ENCODE data around the gene OR2J2.

DNA sequence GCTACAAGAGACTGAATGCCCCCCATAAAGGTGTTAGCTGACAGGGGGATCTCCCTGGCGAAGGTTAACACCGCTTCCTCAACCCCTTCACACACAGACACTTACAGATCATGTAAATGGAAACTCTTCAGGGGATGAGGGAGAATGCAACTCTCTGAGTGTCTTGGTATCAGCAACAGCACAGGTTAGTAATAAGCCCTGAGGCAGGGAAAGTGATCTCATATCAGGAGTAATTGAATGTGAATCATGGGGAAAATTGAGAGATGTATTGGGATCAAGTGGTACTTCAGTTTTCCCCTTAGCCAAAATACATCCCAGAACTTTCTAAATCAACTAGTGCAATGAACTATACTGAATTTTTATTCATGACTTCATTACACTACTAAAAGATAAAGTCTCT is 39.0 kb upstream of the OR2J2 start:
- TF ChIP-seq HDAC2 (IDR thresholded peaks at IDR 0.05) (no peak), POLR2A (IDR thresholded peaks at IDR 0.05; ENCODE audit: low read length) (no peak), RAD21 (conservative IDR thresholded peaks at IDR 0.05 in 1 of 2, IDR thresholded peaks at IDR 0.05 in 1 of 2) (no peak), JUNB (IDR thresholded peaks at IDR 0.05) (no peak), CHD2 (IDR thresholded peaks at IDR 0.05; ENCODE audit: low read length, partially characterized antibody) (no peak), MAFK (IDR thresholded peaks at IDR 0.05; ENCODE audit: partially characterized antibody) (no peak), PHF8 (IDR thresholded peaks at IDR 0.05; ENCODE audit: borderline replicate concordance, low read depth) (no peak), EP300 (IDR thresholded peaks at IDR 0.05) (no peak), CEBPB (IDR thresholded peaks at IDR 0.05) (no peak)
- TF ChIP-seq, protein P1, sequence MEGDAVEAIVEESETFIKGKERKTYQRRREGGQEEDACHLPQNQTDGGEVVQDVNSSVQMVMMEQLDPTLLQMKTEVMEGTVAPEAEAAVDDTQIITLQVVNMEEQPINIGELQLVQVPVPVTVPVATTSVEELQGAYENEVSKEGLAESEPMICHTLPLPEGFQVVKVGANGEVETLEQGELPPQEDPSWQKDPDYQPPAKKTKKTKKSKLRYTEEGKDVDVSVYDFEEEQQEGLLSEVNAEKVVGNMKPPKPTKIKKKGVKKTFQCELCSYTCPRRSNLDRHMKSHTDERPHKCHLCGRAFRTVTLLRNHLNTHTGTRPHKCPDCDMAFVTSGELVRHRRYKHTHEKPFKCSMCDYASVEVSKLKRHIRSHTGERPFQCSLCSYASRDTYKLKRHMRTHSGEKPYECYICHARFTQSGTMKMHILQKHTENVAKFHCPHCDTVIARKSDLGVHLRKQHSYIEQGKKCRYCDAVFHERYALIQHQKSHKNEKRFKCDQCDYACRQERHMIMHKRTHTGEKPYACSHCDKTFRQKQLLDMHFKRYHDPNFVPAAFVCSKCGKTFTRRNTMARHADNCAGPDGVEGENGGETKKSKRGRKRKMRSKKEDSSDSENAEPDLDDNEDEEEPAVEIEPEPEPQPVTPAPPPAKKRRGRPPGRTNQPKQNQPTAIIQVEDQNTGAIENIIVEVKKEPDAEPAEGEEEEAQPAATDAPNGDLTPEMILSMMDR (IDR thresholded peaks at IDR 0.05), result no peak
- TF ChIP-seq, protein P2, sequence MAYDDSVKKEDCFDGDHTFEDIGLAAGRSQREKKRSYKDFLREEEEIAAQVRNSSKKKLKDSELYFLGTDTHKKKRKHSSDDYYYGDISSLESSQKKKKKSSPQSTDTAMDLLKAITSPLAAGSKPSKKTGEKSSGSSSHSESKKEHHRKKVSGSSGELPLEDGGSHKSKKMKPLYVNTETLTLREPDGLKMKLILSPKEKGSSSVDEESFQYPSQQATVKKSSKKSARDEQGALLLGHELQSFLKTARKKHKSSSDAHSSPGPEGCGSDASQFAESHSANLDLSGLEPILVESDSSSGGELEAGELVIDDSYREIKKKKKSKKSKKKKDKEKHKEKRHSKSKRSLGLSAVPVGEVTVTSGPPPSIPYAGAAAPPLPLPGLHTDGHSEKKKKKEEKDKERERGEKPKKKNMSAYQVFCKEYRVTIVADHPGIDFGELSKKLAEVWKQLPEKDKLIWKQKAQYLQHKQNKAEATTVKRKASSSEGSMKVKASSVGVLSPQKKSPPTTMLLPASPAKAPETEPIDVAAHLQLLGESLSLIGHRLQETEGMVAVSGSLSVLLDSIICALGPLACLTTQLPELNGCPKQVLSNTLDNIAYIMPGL (CRISPR knock-in tag; IDR thresholded peaks at IDR 0.05; ENCODE audit: borderline replicate concordance), result no peak
- TF ChIP-seq, protein P3, sequence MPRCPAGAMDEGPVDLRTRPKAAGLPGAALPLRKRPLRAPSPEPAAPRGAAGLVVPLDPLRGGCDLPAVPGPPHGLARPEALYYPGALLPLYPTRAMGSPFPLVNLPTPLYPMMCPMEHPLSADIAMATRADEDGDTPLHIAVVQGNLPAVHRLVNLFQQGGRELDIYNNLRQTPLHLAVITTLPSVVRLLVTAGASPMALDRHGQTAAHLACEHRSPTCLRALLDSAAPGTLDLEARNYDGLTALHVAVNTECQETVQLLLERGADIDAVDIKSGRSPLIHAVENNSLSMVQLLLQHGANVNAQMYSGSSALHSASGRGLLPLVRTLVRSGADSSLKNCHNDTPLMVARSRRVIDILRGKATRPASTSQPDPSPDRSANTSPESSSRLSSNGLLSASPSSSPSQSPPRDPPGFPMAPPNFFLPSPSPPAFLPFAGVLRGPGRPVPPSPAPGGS (IDR thresholded peaks at IDR 0.05), result no peak
- TF ChIP-seq, protein P4, sequence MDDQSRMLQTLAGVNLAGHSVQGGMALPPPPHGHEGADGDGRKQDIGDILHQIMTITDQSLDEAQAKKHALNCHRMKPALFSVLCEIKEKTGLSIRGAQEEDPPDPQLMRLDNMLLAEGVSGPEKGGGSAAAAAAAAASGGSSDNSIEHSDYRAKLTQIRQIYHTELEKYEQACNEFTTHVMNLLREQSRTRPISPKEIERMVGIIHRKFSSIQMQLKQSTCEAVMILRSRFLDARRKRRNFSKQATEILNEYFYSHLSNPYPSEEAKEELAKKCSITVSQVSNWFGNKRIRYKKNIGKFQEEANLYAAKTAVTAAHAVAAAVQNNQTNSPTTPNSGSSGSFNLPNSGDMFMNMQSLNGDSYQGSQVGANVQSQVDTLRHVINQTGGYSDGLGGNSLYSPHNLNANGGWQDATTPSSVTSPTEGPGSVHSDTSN (IDR thresholded peaks at IDR 0.05), result no peak
- TF ChIP-seq, protein P5, sequence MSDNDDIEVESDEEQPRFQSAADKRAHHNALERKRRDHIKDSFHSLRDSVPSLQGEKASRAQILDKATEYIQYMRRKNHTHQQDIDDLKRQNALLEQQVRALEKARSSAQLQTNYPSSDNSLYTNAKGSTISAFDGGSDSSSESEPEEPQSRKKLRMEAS (IDR thresholded peaks at IDR 0.05), result no peak
